Keratinocyte (primary cell): ENCODE measurements around the gene PALM2AKAP2. TPM values are rescaled to one million over a fixed set of nuclear protein-coding genes. Genes with fewer than 3 reads are reported as not detected.

Source experiments
- DNase-seq: peaks from one replicate; pipeline ENCODE4 v3.0.0-alpha.2; 2011; ENCODE audit warnings: low read depth, missing footprints, low spot score
- FAIRE-seq: peaks from 2 replicates; lab custom pipeline; 2011; peaks lifted over from hg19 to GRCh38; lab: Jason Lieb, UNC
- H2AFZ ChIP-seq: 2 replicates; pipeline ENCODE4 v1.6.0; 2012; ENCODE audit warnings: low read length, control low read depth, inconsistent platforms; ENCODE audit not compliant: control insufficient read depth
- H3K27ac ChIP-seq: 2 replicates; pipeline ENCODE4 v1.5.1; 2011; ENCODE audit warnings: low read length; ENCODE audit not compliant: control insufficient read depth, insufficient read depth
- H3K27me3 ChIP-seq: 3 replicates; pipeline ENCODE4 v1.6.0; 2011; ENCODE audit warnings: low read length; ENCODE audit not compliant: control insufficient read depth, insufficient read depth; ENCODE audit errors: extremely low read depth
- H3K36me3 ChIP-seq, 2 experiments: 2 replicates in 1 of 2; 3 replicates in 1 of 2; pipeline ENCODE4 v1.5.1; 2011; ENCODE audit warnings: low read length in 2 of 2, mild to moderate bottlenecking in 1 of 2; ENCODE audit not compliant: control insufficient read depth in 2 of 2, insufficient read depth in 2 of 2; ENCODE audit errors: extremely low read depth in 1 of 2
- H3K4me1 ChIP-seq: 3 replicates; pipeline ENCODE4 v1.5.1; 2011; ENCODE audit warnings: low read length; ENCODE audit not compliant: control insufficient read depth, insufficient read depth; ENCODE audit errors: extremely low read depth
- H3K4me2 ChIP-seq: 3 replicates; pipeline ENCODE4 v1.6.0; 2011; ENCODE audit warnings: low read depth, low read length; ENCODE audit not compliant: control insufficient read depth, insufficient read depth; ENCODE audit errors: extremely low read depth
- H3K4me3 ChIP-seq, 3 experiments: fragments of 200-600 bp in 1 of 3; sonication (generic) in 1 of 3; 2 replicates in 2 of 3; 3 replicates in 1 of 3; pipeline ENCODE4 v1.5.1; 2011 to 2016; ENCODE audit warnings: low read length in 3 of 3, mild to moderate bottlenecking in 3 of 3, control low read depth in 2 of 3, inconsistent platforms in 1 of 3, low read depth in 1 of 3, mixed read lengths in 1 of 3, mixed run types in 1 of 3, moderate library complexity in 1 of 3; ENCODE audit not compliant: control insufficient read depth in 2 of 3, insufficient read depth in 2 of 3; ENCODE audit errors: extremely low read depth in 1 of 3
- H3K79me2 ChIP-seq: 2 replicates; pipeline ENCODE4 v1.6.0; 2012; ENCODE audit warnings: low read length; ENCODE audit not compliant: control insufficient read depth, insufficient read depth
- H3K9ac ChIP-seq: 3 replicates; pipeline ENCODE4 v1.6.0; 2011; ENCODE audit warnings: low read length; ENCODE audit not compliant: control insufficient read depth, insufficient read depth; ENCODE audit errors: extremely low read depth
- H3K9me1 ChIP-seq: 3 replicates; pipeline ENCODE4 v1.6.0; 2011; ENCODE audit warnings: low read length; ENCODE audit not compliant: control insufficient read depth, insufficient read depth; ENCODE audit errors: extremely low read depth
- H3K9me3 ChIP-seq: 2 replicates; pipeline ENCODE4 v1.5.1; 2012; ENCODE audit warnings: low read depth, low read length; ENCODE audit not compliant: control insufficient read depth
- H4K20me1 ChIP-seq: 3 replicates; pipeline ENCODE4 v1.6.0; 2011; ENCODE audit warnings: low read length; ENCODE audit not compliant: control insufficient read depth, insufficient read depth; ENCODE audit errors: extremely low read depth
- CTCF ChIP-seq, 3 experiments: IDR thresholded peaks in 1 of 3; conservative IDR thresholded peaks in 1 of 3; optimal IDR thresholded peaks in 1 of 3; 2 replicates in 2 of 3; 3 replicates in 1 of 3; pipeline versions ENCODE3 to v1.5.1; 2011; ENCODE audit warnings: low read length in 3 of 3, mild to moderate bottlenecking in 3 of 3, moderate library complexity in 2 of 3, control low read depth in 1 of 3, inconsistent platforms in 1 of 3; ENCODE audit not compliant: insufficient read depth in 2 of 3; ENCODE audit errors: extremely low read depth in 1 of 3
- EZH2 ChIP-seq: IDR thresholded peaks from one replicate; pipeline ENCODE4 v1.6.1; 2012; ENCODE audit warnings: inconsistent platforms, mild to moderate bottlenecking, low read length, moderate library complexity
- dilution Hi-C: fragments of 300-500 bp; cut with MboI; formaldehyde crosslinking; loops from one replicate; pipeline ENCODE4 v1.7.0; 2020; ENCODE audit warnings: low sequenced_read_pairs; ENCODE audit not compliant: extremely low pct_ligation_motif_present
- polyA plus RNA-seq, 5 experiments: library from polyadenylated mRNA; depleted of rRNA in 3 of 5; stranded (reverse) in 3 of 5; stranded (forward) in 1 of 5; unstranded in 1 of 5; fragments of >200 nt; gene quantifications; 1 replicate in 1 of 5; 2 replicates in 3 of 5; 3 replicates in 1 of 5; pipeline versions ENCODE4 v1.2.1 to v1.2.3, GENCODE V29; 2011 to 2012; ENCODE audit warnings: missing spikeins in 2 of 5, low read depth in 1 of 5, low replicate concordance in 1 of 5

PALM2AKAP2 gene
- polyA plus RNA-seq, 1 donor (not counting 4 experiments of a cell fraction or from before 2014, with no cell fraction given), result 3.6 TPM

- Histone ChIP-seq H3K4me3 (no peak overlapping the region), H3K4me1 (peaks cover 26% of the 10 kb centered on the region), H3K27ac (no peak overlapping the region), H3K9me1 (no peaks in the 10 kb centered on the region), H3K9ac (no peak overlapping the region), H2AFZ (no peak overlapping the region), H3K4me2 (no peak overlapping the region), H3K27me3 (no peaks in the 10 kb centered on the region), H3K9me3 (no peaks in the 10 kb centered on the region), H4K20me1 (no peaks in the 10 kb centered on the region), H3K36me3 (no peaks in the 10 kb centered on the region), H3K79me2 (no peaks in the 10 kb centered on the region)
- FAIRE-seq (no peak), DNase-seq (no peak)
- TF ChIP-seq CTCF (optimal IDR thresholded peaks at IDR 0.05 in 1 of 3, IDR thresholded peaks at IDR 0.05 in 1 of 3, conservative IDR thresholded peaks at IDR 0.05 in 1 of 3; ENCODE audit: extremely low read depth in 1 of 3, insufficient read depth in 2 of 3, low read length in 3 of 3) (no peak), EZH2 (no peak)
- dilution Hi-C loops, result no loop called here
Measured at GRCh38 chr9:109769250-109769649, 10.7 kb upstream of the PALM2AKAP2 start.

- no peaks in the 10 kb centered on the region for H3K9me1 ChIP-seq
- dilution Hi-C loops, result no loop called here
- H3K9ac ChIP-seq, result no peak overlapping the region
- DNase-seq (no peak), FAIRE-seq (peak; percentile 49)
- no peak overlapping the region for H3K27ac ChIP-seq
- H3K27me3 ChIP-seq, result no peaks in the 10 kb centered on the region
- TF ChIP-seq CTCF (optimal IDR thresholded peaks at IDR 0.05 in 1 of 3, IDR thresholded peaks at IDR 0.05 in 1 of 3, conservative IDR thresholded peaks at IDR 0.05 in 1 of 3; ENCODE audit: extremely low read depth in 1 of 3, insufficient read depth in 2 of 3, low read length in 3 of 3) (no peak), EZH2 (no peak)
- H3K4me3 ChIP-seq, result no peak overlapping the region
- no peak overlapping the region for H3K4me2 ChIP-seq
- no peaks in the 10 kb centered on the region for H4K20me1 ChIP-seq
- no peaks in the 10 kb centered on the region for H3K36me3 ChIP-seq
- H3K4me1 ChIP-seq, result peaks cover 26% of the 10 kb centered on the region
- H3K79me2 ChIP-seq, result no peaks in the 10 kb centered on the region
- no peak overlapping the region for H2AFZ ChIP-seq
- no peaks in the 10 kb centered on the region for H3K9me3 ChIP-seq
Measured at GRCh38 chr9:109770101-109770500, 9.9 kb upstream of the PALM2AKAP2 start.
